Measurements from ENCODE around the gene GABRG1. TPM values are rescaled to one million over a fixed set of nuclear protein-coding genes. Genes with fewer than 3 reads are reported as not detected.

Gene GABRG1
- total RNA-seq, 4 donors from 2014 or later, result not detected

DNA sequence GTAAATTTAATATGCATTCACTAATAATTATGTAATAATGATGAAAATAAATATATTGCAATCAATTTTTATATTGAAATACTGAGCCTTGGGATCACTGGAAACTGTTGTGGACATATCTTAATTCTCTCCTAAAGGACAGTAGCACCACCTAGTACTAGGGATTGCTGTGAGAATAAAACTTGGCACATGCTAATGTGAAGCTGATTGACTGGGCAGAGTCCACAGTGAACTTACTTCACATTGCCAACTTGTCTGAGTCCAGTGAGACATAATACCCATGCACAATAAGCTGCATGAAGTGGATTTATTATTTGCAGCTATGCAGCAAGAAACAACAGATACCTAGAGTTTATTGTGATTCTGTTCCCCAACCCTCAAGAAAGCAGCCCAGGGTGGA is 131.1 kb downstream of the GABRG1 start:
- no peaks in the 10 kb centered on the region for H3K27me3 ChIP-seq
- no peak overlapping the region for H3K4me3 ChIP-seq
- no peak for DNase-seq (ENCODE audit: low spot score in 2 of 2)
- TF ChIP-seq EP300 (IDR thresholded peaks at IDR 0.05), result no peak
- TF ChIP-seq POLR2A (IDR thresholded peaks at IDR 0.05), result no peak
- TF ChIP-seq, protein P1, sequence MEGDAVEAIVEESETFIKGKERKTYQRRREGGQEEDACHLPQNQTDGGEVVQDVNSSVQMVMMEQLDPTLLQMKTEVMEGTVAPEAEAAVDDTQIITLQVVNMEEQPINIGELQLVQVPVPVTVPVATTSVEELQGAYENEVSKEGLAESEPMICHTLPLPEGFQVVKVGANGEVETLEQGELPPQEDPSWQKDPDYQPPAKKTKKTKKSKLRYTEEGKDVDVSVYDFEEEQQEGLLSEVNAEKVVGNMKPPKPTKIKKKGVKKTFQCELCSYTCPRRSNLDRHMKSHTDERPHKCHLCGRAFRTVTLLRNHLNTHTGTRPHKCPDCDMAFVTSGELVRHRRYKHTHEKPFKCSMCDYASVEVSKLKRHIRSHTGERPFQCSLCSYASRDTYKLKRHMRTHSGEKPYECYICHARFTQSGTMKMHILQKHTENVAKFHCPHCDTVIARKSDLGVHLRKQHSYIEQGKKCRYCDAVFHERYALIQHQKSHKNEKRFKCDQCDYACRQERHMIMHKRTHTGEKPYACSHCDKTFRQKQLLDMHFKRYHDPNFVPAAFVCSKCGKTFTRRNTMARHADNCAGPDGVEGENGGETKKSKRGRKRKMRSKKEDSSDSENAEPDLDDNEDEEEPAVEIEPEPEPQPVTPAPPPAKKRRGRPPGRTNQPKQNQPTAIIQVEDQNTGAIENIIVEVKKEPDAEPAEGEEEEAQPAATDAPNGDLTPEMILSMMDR (IDR thresholded peaks at IDR 0.05), result no peak
- TF ChIP-seq POLR2AphosphoS5 (IDR thresholded peaks at IDR 0.05), result no peak
- H3K27ac ChIP-seq, result no peak overlapping the region
- H3K4me1 ChIP-seq, result no peaks in the 10 kb centered on the region
- H3K9me3 ChIP-seq, result no peaks in the 10 kb centered on the region
- H3K36me3 ChIP-seq, result no peaks in the 10 kb centered on the region

DNA sequence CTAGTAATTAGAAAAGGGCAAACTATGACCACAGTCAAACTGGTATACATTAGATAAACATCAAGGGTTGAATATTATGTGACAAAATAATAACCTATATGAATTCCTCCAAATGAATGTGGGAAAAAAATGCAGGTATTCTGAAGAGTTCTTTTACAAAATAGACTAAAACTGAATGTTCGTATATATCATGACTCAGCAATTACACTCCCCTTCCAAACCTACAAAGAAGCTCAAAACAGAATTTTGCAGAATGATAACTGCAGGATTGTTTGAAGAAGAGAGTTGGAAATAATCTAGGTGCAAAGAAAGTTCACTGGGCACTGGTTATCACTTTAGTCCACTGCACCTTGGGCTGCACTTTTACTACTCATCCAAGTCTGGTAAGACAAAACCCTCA is 134.1 kb downstream of the GABRG1 start:
- H3K9me3 ChIP-seq, result no peaks in the 10 kb centered on the region
- 62% methylated on average over 1 of the region's 1 CpG for WGBS
- no peaks in the 10 kb centered on the region for H3K27me3 ChIP-seq
- DNase-seq (ENCODE audit: low spot score in 2 of 2), result no peak
- no peaks in the 10 kb centered on the region for H3K36me3 ChIP-seq
- TF ChIP-seq POLR2AphosphoS5 (IDR thresholded peaks at IDR 0.05) (no peak), POLR2A (IDR thresholded peaks at IDR 0.05) (no peak), EP300 (IDR thresholded peaks at IDR 0.05) (no peak)
- TF ChIP-seq, protein P1 (IDR thresholded peaks at IDR 0.05), result no peak
- H3K27ac ChIP-seq, result no peak overlapping the region
- no peaks in the 10 kb centered on the region for H3K4me1 ChIP-seq
- H3K4me3 ChIP-seq, result no peak overlapping the region

DNA sequence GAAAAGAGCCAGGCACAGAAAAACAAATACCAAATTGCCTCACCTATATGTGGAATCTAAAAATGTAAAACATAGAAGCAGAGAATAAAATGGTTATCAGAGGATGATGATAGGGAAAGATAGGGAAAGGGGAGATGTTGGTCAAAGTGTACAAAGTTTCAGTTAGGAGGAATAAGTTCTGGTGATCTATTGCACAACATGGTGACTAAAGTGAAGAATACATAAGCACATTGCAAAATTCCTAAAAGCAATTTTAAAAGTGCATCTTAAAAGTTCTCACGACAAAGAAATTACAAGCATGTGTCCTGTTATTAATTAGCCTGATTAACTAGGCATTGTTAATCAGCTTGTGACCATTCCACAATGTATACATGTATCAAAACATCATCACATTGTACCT is 136.0 kb downstream of the GABRG1 start:
- DNase-seq (ENCODE audit: low spot score in 2 of 2), result no peak
- H3K9me3 ChIP-seq, result no peaks in the 10 kb centered on the region
- no peak for TF ChIP-seq POLR2A (IDR thresholded peaks at IDR 0.05)
- no peak for TF ChIP-seq EP300 (IDR thresholded peaks at IDR 0.05)
- TF ChIP-seq, protein P1 (IDR thresholded peaks at IDR 0.05), result no peak
- TF ChIP-seq POLR2AphosphoS5 (IDR thresholded peaks at IDR 0.05), result no peak
- H3K27ac ChIP-seq, result no peak overlapping the region
- no peaks in the 10 kb centered on the region for H3K27me3 ChIP-seq
- H3K4me3 ChIP-seq, result no peak overlapping the region
- no peaks in the 10 kb centered on the region for H3K4me1 ChIP-seq
- WGBS, result 87% methylated on average over 1 of the region's 1 CpG
- H3K36me3 ChIP-seq, result no peaks in the 10 kb centered on the region
